ENCODE data around the gene SMOC1. TPM values are rescaled to one million over a fixed set of nuclear protein-coding genes. Genes with fewer than 3 reads are reported as not detected.

Gene SMOC1
- total RNA-seq, 3 donors from 2014 or later, result 2.9 to 32.6 (median 5.7) TPM

DNA sequence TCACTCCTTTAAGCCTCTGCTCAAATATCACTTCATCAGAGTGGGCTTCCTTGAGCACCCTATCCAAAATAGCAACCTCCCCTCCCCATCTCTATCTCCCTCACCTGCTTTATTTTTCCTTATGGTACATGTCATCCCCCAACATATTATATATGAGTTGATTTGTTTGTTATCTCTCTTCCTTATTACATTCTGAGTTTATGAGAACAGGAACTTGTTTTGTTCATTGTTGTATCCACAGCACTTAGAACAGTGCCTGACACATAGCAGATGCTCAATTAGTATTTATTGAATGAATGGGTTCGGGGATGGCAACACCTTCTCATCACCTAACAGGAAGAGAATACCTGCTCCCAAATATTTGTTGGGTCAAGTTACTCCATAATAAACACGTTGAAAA lies 24.6 kb upstream of the SMOC1 start:
- TF ChIP-seq, protein P1, sequence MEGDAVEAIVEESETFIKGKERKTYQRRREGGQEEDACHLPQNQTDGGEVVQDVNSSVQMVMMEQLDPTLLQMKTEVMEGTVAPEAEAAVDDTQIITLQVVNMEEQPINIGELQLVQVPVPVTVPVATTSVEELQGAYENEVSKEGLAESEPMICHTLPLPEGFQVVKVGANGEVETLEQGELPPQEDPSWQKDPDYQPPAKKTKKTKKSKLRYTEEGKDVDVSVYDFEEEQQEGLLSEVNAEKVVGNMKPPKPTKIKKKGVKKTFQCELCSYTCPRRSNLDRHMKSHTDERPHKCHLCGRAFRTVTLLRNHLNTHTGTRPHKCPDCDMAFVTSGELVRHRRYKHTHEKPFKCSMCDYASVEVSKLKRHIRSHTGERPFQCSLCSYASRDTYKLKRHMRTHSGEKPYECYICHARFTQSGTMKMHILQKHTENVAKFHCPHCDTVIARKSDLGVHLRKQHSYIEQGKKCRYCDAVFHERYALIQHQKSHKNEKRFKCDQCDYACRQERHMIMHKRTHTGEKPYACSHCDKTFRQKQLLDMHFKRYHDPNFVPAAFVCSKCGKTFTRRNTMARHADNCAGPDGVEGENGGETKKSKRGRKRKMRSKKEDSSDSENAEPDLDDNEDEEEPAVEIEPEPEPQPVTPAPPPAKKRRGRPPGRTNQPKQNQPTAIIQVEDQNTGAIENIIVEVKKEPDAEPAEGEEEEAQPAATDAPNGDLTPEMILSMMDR (IDR thresholded peaks at IDR 0.05), result no peak
- TF ChIP-seq POLR2A (IDR thresholded peaks at IDR 0.05), result no peak
- no peak for TF ChIP-seq POLR2AphosphoS5 (IDR thresholded peaks at IDR 0.05)
- DNase-seq (ENCODE audit: low spot score in 2 of 2), result no peak
- Histone ChIP-seq H3K27ac (no peak overlapping the region), H3K36me3 (no peaks in the 10 kb centered on the region), H3K9me3 (no peaks in the 10 kb centered on the region), H3K27me3 (no peaks in the 10 kb centered on the region), H3K4me1 (no peaks in the 10 kb centered on the region), H3K4me3 (no peak overlapping the region)
- intact Hi-C loops (cut with DNase I; ENCODE audit: low total_unique reads), result no loop called here

DNA sequence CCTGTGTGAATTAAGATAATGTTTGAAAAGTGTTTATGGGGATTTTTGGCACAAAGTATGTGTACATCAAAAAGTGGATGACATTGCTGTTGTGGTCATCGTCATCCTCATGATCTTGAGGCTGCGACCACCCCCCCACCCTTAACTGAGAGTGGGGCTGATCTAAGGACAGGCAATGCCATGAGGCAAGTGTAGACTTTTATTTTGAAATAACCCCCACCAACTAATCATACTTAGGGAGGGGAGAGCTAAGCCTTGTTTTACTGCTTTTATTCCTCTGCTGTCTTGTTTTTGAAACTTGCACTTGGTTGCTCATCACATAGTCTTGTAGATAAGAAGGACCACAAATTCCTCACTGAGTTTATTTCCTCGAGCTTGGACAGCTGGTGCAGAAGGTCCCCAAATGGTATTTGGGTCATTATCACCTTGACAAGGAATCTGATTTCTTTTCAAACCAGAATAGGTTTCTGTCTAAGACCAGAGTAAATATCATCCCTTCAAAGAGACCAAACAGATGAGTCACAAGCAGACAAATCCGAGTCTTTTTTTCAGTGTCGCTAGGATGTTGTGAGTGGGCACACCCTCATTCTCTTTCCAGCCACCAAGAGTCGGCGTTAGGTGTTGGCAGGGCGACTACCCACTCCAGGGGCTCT lies 23.9 kb upstream of the SMOC1 start:
- intact Hi-C loops (cut with DNase I; ENCODE audit: low total_unique reads), result no loop called here
- Histone ChIP-seq H3K4me1 (no peaks in the 10 kb centered on the region), H3K27me3 (no peaks in the 10 kb centered on the region), H3K36me3 (no peaks in the 10 kb centered on the region), H3K9me3 (no peaks in the 10 kb centered on the region), H3K27ac (no peak overlapping the region), H3K4me3 (no peak overlapping the region)
- TF ChIP-seq POLR2A (IDR thresholded peaks at IDR 0.05) (no peak), POLR2AphosphoS5 (IDR thresholded peaks at IDR 0.05) (no peak)
- TF ChIP-seq, protein P1 (IDR thresholded peaks at IDR 0.05), result no peak
- DNase-seq (ENCODE audit: low spot score in 2 of 2), result no peak

DNA sequence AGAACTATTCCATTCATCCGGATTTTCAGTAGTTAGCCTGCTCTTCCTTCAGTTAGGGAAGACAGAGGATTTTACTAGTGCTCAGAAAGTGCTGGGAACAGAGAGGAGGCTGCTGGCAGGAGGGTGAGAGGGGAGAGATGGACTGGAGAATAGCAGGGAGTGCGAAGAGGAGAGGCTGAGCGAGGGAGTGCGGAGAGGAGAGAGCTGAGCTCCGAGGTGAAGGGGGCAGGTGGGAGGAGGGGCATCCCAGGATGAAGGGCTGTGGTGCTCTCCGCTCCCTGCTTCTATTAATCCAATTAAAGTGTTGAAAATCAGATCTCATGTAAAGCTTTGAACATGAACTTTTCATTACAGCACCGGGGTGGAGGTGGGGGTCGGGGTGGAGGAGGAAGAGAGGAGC lies 20.4 kb upstream of the SMOC1 start:
- H3K27ac ChIP-seq, result no peak overlapping the region
- DNase-seq (ENCODE audit: low spot score in 2 of 2), result no peak
- H3K4me3 ChIP-seq, result no peak overlapping the region
- H3K36me3 ChIP-seq, result no peaks in the 10 kb centered on the region
- H3K4me1 ChIP-seq, result no peaks in the 10 kb centered on the region
- no peaks in the 10 kb centered on the region for H3K9me3 ChIP-seq
- H3K27me3 ChIP-seq, result no peaks in the 10 kb centered on the region
- intact Hi-C loops (cut with DNase I; ENCODE audit: low total_unique reads), result no loop called here
- TF ChIP-seq POLR2A (IDR thresholded peaks at IDR 0.05) (no peak), POLR2AphosphoS5 (IDR thresholded peaks at IDR 0.05) (no peak)
- TF ChIP-seq, protein P1 (IDR thresholded peaks at IDR 0.05), result no peak

DNA sequence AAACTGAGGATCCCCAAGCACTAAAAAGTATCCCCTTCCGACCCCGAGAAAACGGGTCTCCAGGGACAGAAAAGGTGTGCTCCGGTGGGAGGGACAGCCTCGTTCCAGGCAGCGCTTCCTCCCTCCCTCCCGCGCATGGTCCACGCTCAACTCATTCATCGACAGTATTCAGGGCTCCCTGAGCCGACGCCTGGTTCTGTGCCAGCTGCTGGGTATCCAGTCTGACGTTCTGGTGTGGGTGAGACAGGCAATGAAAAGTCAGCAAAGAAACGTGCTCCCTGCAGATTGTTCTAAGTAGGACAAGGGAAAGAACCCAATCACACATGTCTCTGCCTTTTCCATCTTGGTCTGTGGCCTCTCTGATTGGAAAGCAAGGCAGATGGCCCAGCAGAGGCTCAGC lies 19.6 kb upstream of the SMOC1 start:
- no peak overlapping the region for H3K4me3 ChIP-seq
- no peaks in the 10 kb centered on the region for H3K36me3 ChIP-seq
- H3K27me3 ChIP-seq, result no peaks in the 10 kb centered on the region
- DNase-seq (ENCODE audit: low spot score in 2 of 2), result no peak
- H3K27ac ChIP-seq, result no peak overlapping the region
- TF ChIP-seq POLR2A (IDR thresholded peaks at IDR 0.05) (no peak), POLR2AphosphoS5 (IDR thresholded peaks at IDR 0.05) (no peak)
- TF ChIP-seq, protein P1 (IDR thresholded peaks at IDR 0.05), result no peak
- H3K9me3 ChIP-seq, result peaks cover under 1% of the 10 kb centered on the region in 2 donors
- H3K4me1 ChIP-seq, result no peaks in the 10 kb centered on the region
- intact Hi-C loops (cut with DNase I; ENCODE audit: low total_unique reads), result no loop called here

DNA sequence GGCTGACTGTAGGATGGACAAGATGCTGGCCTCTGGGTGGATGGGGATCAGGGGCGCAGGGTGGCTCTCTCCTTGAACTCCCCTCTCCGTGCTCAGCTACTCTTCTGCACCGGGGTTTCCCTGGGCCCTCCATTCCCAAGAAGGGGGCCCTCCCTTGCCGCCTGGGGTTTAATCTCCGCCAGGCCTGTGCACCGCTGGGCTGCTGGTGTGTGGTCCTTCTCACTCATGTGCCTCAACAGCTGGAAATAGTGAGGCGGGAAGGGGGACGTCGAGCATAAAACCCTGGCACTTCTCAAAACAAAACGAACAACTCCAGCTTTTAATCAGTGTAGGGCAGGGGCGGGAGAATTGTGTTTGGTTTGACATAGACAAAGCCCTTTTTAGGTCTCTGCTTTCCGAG lies 19.0 kb upstream of the SMOC1 start:
- Histone ChIP-seq H3K4me3 (no peak overlapping the region), H3K9me3 (peaks cover 4 to 5% of the 10 kb centered on the region in 2 donors), H3K27me3 (no peaks in the 10 kb centered on the region), H3K36me3 (no peaks in the 10 kb centered on the region), H3K27ac (no peak overlapping the region), H3K4me1 (no peaks in the 10 kb centered on the region)
- DNase-seq (ENCODE audit: low spot score in 2 of 2), result no peak
- TF ChIP-seq POLR2AphosphoS5 (IDR thresholded peaks at IDR 0.05) (no peak), POLR2A (IDR thresholded peaks at IDR 0.05) (no peak)
- TF ChIP-seq, protein P1 (IDR thresholded peaks at IDR 0.05), result no peak
- intact Hi-C loops (cut with DNase I; ENCODE audit: low total_unique reads), result loop anchor here (2.0 kb wide), 1 partner anchor 75 kb away; no protein-coding TSS in a partner anchor
